Right cardiac atrium (tissue), 5 donors: ENCODE measurements around the gene CALM3. TPM values are rescaled to one million over a fixed set of nuclear protein-coding genes. Genes with fewer than 3 reads are reported as not detected.
"Not testable (repeated sequence)": the region's sequence is repeated elsewhere in the genome, so short reads cannot be mapped to it uniquely, and the experiment has no call there.

Source experiments
- ATAC-seq, 2 donors: fragments of 200-7000 bp; cut with Tn5 transposase; one replicate each; pipeline versions ENCODE4 v1.8.0 to v1.9.1; 2020; ENCODE audit warnings: moderate library complexity in 2 of 2, mild to moderate bottlenecking in 1 of 2
- DNase-seq, 3 donors: peaks; one replicate each; pipeline ENCODE4 v3.0.0-alpha.2; 2020
- H3K27ac ChIP-seq: one replicate; pipeline ENCODE4 v1.5.1; 2013; ENCODE audit warnings: mild to moderate bottlenecking, low read length, control low read depth, moderate library complexity
- H3K27me3 ChIP-seq: one replicate; pipeline ENCODE4 v1.6.1; 2013; ENCODE audit not compliant: control insufficient read depth, insufficient read depth
- H3K4me1 ChIP-seq: one replicate; pipeline ENCODE4 v1.6.1; 2013; ENCODE audit warnings: low read length; ENCODE audit not compliant: control insufficient read depth, insufficient read depth
- H3K4me3 ChIP-seq: one replicate; pipeline ENCODE4 v1.5.1; 2013; ENCODE audit warnings: low read length, control low read depth
- H3K9me3 ChIP-seq: one replicate; pipeline ENCODE4 v1.6.1; 2013; ENCODE audit warnings: low read length; ENCODE audit not compliant: control insufficient read depth
- WGBS: extraction: QIAGEN DNeasy Blood & Tissue Kit; methylation state at CpG from one replicate; pipeline ENCODE4 v1.1.7; 2013; 5-methylcytosine and 5-hydroxymethylcytosine counted together
- intact Hi-C, 4 donors: fragments of 100-400 bp; cut with DNase I; formaldehyde crosslinking; loops; one replicate each; pipeline versions ENCODE4 v1.11.0 to v1.14.0; 2022 to 2023
- polyA plus RNA-seq: library from polyadenylated mRNA; stranded (reverse); fragments of 200-250 nt; gene quantifications from one replicate; pipeline ENCODE4 v1.2.3, GENCODE V29; 2013
- total RNA-seq, 4 donors: library from RNA; stranded (reverse); fragmentation: NEBNext Ultra II Directional; extraction: Animal tissue kit (Norgen Biotek cat#: 25700); gene quantifications; one replicate each; pipeline ENCODE4 v1.2.1, GENCODE V29; 2021
- donor health status: healthy with polysubstance abuse.
- donor health status: DM: no; HTN: yes; CAD: no.
- donor health status: DM: no; HTN: no; CAD: no.
- donor health status: DM: no; HTN: yes; CAD: no; lungs with severe emphysema.
- donor health status: DM: yes; HTN: yes; CAD: no.

The CALM3 gene
- total and polyA plus RNA-seq, 5 donors = 232 to 365 (median 346) TPM

- 88% methylated on average over 7 of the region's 7 CpGs for WGBS
- ATAC-seq, H3K4me3 ChIP-seq, H3K27me3 ChIP-seq, H3K9me3 ChIP-seq, DNase-seq, H3K27ac ChIP-seq, intact Hi-C loops, H3K4me1 ChIP-seq: not testable (repeated sequence)
Observed at GRCh38 chr19:46628970-46629369, 27.8 kb downstream of the CALM3 start.

GRCh38 chr19:46629546-46630025 is 28.5 kb downstream of the CALM3 start:
- H3K27me3 ChIP-seq = no peaks in the 10 kb centered on the region
- peak overlapping the region; percentile 63 for H3K27ac ChIP-seq
- no peaks in the 10 kb centered on the region for H3K4me1 ChIP-seq
- H3K9me3 ChIP-seq = no peaks in the 10 kb centered on the region
- WGBS = 52% methylated on average over 15 of the region's 15 CpGs
- ATAC-seq = peak; percentile 33 to 51
- intact Hi-C loops = no loop called here
- no peak overlapping the region for H3K4me3 ChIP-seq
- DNase-seq = peak; percentile 73 to 87 (median 85)

- H3K27ac ChIP-seq = no peak overlapping the region
- DNase-seq (peak in 1 of 3 donors; percentile 52), ATAC-seq (peak; percentile 15 to 38)
- no peaks in the 10 kb centered on the region for H3K27me3 ChIP-seq
- intact Hi-C loops = no loop called here
- no peaks in the 10 kb centered on the region for H3K9me3 ChIP-seq
- H3K4me3 ChIP-seq = no peak overlapping the region
- WGBS = 72% methylated on average over 14 of the region's 14 CpGs
- H3K4me1 ChIP-seq = no peaks in the 10 kb centered on the region
Observed at GRCh38 chr19:46630586-46631205, 29.6 kb downstream of the CALM3 start.

- intact Hi-C loops = no loop called here
- Histone ChIP-seq H3K27ac (no peak overlapping the region), H3K9me3 (no peaks in the 10 kb centered on the region), H3K27me3 (no peaks in the 10 kb centered on the region), H3K4me3 (no peak overlapping the region), H3K4me1 (no peaks in the 10 kb centered on the region)
- ATAC-seq (no peak), DNase-seq (peak in 1 of 3 donors; percentile 68)
- WGBS = 43% methylated on average over 6 of the region's 6 CpGs
Observed at GRCh38 chr19:46631481-46631880, 30.4 kb downstream of the CALM3 start.

GRCh38 chr19:46633130-46633529 is 32.0 kb downstream of the CALM3 start:
- DNase-seq (peak in 1 of 3 donors; percentile 9), ATAC-seq (no peak)
- Histone ChIP-seq H3K27me3 (no peaks in the 10 kb centered on the region), H3K9me3 (no peaks in the 10 kb centered on the region), H3K4me3 (no peak overlapping the region), H3K4me1 (no peaks in the 10 kb centered on the region), H3K27ac (no peak overlapping the region)
- intact Hi-C loops = no loop called here
- WGBS = 94% methylated on average over 3 of the region's 3 CpGs

GRCh38 chr19:46634045-46634655 is 33.0 kb downstream of the CALM3 start:
- peak; percentile 82 to 93 (median 87) for DNase-seq
- H3K9me3 ChIP-seq = no peaks in the 10 kb centered on the region

GRCh38 chr19:46634656-46635218 is 33.6 kb downstream of the CALM3 start:
- H3K4me1 ChIP-seq = peaks cover 3% of the 10 kb centered on the region
- intact Hi-C loops = no loop called here
- DNase-seq (peak in 1 of 3 donors; percentile 63), ATAC-seq (no peak)
- H3K27me3 ChIP-seq = no peaks in the 10 kb centered on the region
- H3K9me3 ChIP-seq = no peaks in the 10 kb centered on the region
- H3K27ac ChIP-seq = no peak overlapping the region
- peak overlapping the region; percentile 34 for H3K4me3 ChIP-seq
- WGBS = 12% methylated on average over 23 of the region's 23 CpGs

More at GRCh38 chr19:46634045-46634655, 33.0 kb downstream of the CALM3 start:
- peak overlapping the region; percentile 34 for H3K4me3 ChIP-seq
- ATAC-seq = peak; percentile 57 to 70
- H3K27ac ChIP-seq = no peak overlapping the region
- no peaks in the 10 kb centered on the region for H3K27me3 ChIP-seq
- peaks cover 3% of the 10 kb centered on the region for H3K4me1 ChIP-seq
- 14% methylated on average over 38 of the region's 38 CpGs for WGBS
- intact Hi-C loops = no loop called here

- Histone ChIP-seq H3K4me1 (peaks cover 3% of the 10 kb centered on the region), H3K27me3 (no peaks in the 10 kb centered on the region), H3K9me3 (no peaks in the 10 kb centered on the region), H3K4me3 (no peak within 1 kb of the TSS), H3K27ac (peak within 1 kb of the TSS; percentile 11)
- DNase-seq (peak in 1 of 3 donors; percentile 67), ATAC-seq (no peak)
- 30% methylated on average over 34 of the region's 34 CpGs for WGBS
- intact Hi-C loops = no loop called here
Observed at GRCh38 chr19:46635920-46636761, 35.0 kb downstream of the CALM3 start, which contains the start of gene GNG8. GNG8 (minus strand) TSS chr19:46636202; CDS start chr19:46634682, 1,520 bp downstream.

- intact Hi-C loops = no loop called here
- 85% methylated on average over 14 of the region's 14 CpGs for WGBS
- H3K4me3 ChIP-seq = no peak overlapping the region
- DNase-seq (peak in 1 of 3 donors; percentile 32), ATAC-seq (no peak)
- peaks cover 3% of the 10 kb centered on the region for H3K4me1 ChIP-seq
- H3K9me3 ChIP-seq = no peaks in the 10 kb centered on the region
- H3K27ac ChIP-seq = no peak overlapping the region
- no peaks in the 10 kb centered on the region for H3K27me3 ChIP-seq
Observed at GRCh38 chr19:46637224-46637623, 36.1 kb downstream of the CALM3 start.

- H3K4me1 ChIP-seq = peaks cover 3% of the 10 kb centered on the region
- DNase-seq = peak; percentile 72 to 94 (median 91)
- peak overlapping the region; percentile 14 for H3K27ac ChIP-seq
- 7% methylated on average over 49 of the region's 49 CpGs for WGBS
- no peaks in the 10 kb centered on the region for H3K9me3 ChIP-seq
- peak; percentile 46 to 70 for ATAC-seq
- intact Hi-C loops = no loop called here
- H3K27me3 ChIP-seq = no peaks in the 10 kb centered on the region
- H3K4me3 ChIP-seq = peak overlapping the region; percentile 35
Observed at GRCh38 chr19:46639358-46640182, 38.4 kb downstream of the CALM3 start.
